Ascending aorta (tissue), 2 donors: ENCODE results near the gene CILP2. TPM values are rescaled to one million over a fixed set of nuclear protein-coding genes. Genes with fewer than 3 reads are reported as not detected.

Experiments used
- DNase-seq, 2 donors: peaks; one replicate each; pipeline ENCODE4 v3.0.0-alpha.2; 2019; ENCODE audit warnings: low spot score in 2 of 2
- H3K27ac ChIP-seq, 2 donors: fragments of 200-600 bp; sonication (generic); one replicate each; pipeline ENCODE4 v1.5.1; 2016 to 2017; ENCODE audit warnings: mild to moderate bottlenecking in 1 of 2
- H3K27me3 ChIP-seq: fragments of 200-600 bp; sonication (generic); one replicate; pipeline ENCODE4 v1.5.1; 2017
- H3K36me3 ChIP-seq, 2 donors: fragments of 200-600 bp; sonication (generic); one replicate each; pipeline ENCODE4 v1.5.1; 2016
- H3K4me1 ChIP-seq, 2 donors: fragments of 200-600 bp; sonication (generic); one replicate each; pipeline ENCODE4 v1.5.1; 2016 to 2017; ENCODE audit warnings: mild to moderate bottlenecking in 1 of 2
- H3K4me3 ChIP-seq, 2 donors: fragments of 200-600 bp; sonication (generic); one replicate each; pipeline ENCODE4 v1.5.1; 2016 to 2017; ENCODE audit warnings: mild to moderate bottlenecking in 1 of 2
- H3K9me3 ChIP-seq, 2 donors: fragments of 200-600 bp; sonication (generic); one replicate each; pipeline ENCODE4 v1.5.1; 2016
- intact Hi-C: fragments of 100-400 bp; cut with DNase I; formaldehyde crosslinking; loops from one replicate; pipeline ENCODE4 v1.15.1; 2023
- total RNA-seq: library from RNA; depleted of rRNA; stranded (reverse); fragments of >200 nt; gene quantifications from one replicate; pipeline ENCODE4 v1.1.0, GENCODE V29; 2016
- TF ChIP-seq, protein P1 (sequence below), 3 experiments: fragments of 200-600 bp in 2 of 3; fragments of 450-650 bp in 1 of 3; sonication (generic) in 2 of 3; IDR thresholded peaks; one replicate each; pipeline ENCODE4 v1.5.1; 2016 to 2019; ENCODE audit warnings: antibody characterized with exemption in 3 of 3, mild to moderate bottlenecking in 1 of 3, moderate library complexity in 1 of 3

CILP2 gene
- total RNA-seq, 1 donor from 2014 or later = not detected

DNA sequence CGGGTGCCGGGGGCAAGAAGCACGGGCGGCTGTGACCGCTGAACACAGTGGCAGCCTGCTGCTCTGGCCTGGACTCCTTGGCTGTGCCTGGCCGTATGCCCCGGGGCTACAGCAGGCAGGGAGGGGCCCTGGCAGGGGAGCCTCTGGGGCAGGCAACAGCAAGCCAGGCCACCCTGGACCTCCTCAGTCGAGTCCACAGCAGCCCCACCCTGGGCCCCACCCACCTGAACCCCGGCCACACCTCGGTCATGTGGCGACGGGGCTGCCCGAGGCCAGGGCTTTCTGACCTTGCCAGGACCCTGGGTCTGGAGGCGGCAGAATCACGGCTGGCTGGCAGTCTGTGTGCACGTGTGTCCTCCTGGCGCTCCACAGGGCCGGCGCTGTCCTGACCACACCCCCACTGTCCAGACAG lies 8.7 kb downstream of the CILP2 start:
- DNase-seq = no peak
- no peaks in the 10 kb centered on the region for H3K9me3 ChIP-seq
- no peak overlapping the region for H3K4me3 ChIP-seq
- H3K36me3 ChIP-seq = no peaks in the 10 kb centered on the region
- H3K4me1 ChIP-seq = no peaks in the 10 kb centered on the region
- intact Hi-C loops = no loop called here
- TF ChIP-seq, protein P1, sequence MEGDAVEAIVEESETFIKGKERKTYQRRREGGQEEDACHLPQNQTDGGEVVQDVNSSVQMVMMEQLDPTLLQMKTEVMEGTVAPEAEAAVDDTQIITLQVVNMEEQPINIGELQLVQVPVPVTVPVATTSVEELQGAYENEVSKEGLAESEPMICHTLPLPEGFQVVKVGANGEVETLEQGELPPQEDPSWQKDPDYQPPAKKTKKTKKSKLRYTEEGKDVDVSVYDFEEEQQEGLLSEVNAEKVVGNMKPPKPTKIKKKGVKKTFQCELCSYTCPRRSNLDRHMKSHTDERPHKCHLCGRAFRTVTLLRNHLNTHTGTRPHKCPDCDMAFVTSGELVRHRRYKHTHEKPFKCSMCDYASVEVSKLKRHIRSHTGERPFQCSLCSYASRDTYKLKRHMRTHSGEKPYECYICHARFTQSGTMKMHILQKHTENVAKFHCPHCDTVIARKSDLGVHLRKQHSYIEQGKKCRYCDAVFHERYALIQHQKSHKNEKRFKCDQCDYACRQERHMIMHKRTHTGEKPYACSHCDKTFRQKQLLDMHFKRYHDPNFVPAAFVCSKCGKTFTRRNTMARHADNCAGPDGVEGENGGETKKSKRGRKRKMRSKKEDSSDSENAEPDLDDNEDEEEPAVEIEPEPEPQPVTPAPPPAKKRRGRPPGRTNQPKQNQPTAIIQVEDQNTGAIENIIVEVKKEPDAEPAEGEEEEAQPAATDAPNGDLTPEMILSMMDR (IDR thresholded peaks at IDR 0.05) = no peak
- H3K27ac ChIP-seq = no peak overlapping the region
- no peaks in the 10 kb centered on the region for H3K27me3 ChIP-seq

DNA sequence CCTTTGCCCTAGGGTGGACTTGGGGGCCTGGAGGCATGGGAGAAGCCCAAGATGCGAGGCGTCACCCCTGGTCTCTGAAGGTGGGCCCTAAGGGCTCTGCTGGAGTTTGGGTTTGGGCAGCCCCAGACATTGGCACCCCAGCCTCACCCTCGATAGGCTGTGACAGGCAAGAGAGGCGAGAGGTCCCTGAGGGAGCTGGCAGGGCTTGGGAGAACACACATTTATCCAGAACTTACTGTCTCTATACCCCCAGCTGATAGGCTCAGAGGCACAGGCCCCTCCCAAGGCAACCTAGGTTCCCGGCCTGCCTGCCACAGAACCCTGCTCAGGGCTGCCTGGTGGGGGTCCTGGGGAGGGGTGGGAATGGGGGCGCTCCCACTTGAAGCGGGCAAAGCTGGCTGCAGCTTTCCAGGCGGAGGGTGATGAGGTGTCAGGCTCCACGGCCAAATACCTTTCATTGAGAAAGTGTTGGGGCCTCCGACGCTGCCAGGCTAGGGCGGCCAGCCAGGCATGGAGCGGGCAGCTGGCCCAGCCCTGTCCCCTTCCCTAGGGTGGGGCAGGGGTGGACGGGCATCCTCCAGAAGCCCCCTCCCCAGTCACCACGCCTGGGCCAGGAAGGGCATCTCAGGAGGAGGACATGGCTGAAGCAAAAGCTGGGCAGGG lies 9.7 kb downstream of the CILP2 start:
- Histone ChIP-seq H3K9me3 (no peaks in the 10 kb centered on the region), H3K27me3 (no peaks in the 10 kb centered on the region), H3K4me3 (no peak overlapping the region), H3K27ac (no peak overlapping the region), H3K36me3 (no peaks in the 10 kb centered on the region), H3K4me1 (no peaks in the 10 kb centered on the region)
- no peak for DNase-seq
- intact Hi-C loops = no loop called here
- TF ChIP-seq, protein P1 (IDR thresholded peaks at IDR 0.05) = no peak

GRCh38 chr19:19548915-19549759 lies 11.1 kb downstream of the CILP2 start:
- Histone ChIP-seq H3K9me3 (no peaks in the 10 kb centered on the region), H3K27me3 (no peaks in the 10 kb centered on the region), H3K36me3 (no peaks in the 10 kb centered on the region), H3K4me3 (no peak overlapping the region), H3K4me1 (no peaks in the 10 kb centered on the region), H3K27ac (no peak overlapping the region)
- intact Hi-C loops = no loop called here
- DNase-seq = no peak
- TF ChIP-seq, protein P1 (IDR thresholded peaks at IDR 0.05) = no peak

DNA sequence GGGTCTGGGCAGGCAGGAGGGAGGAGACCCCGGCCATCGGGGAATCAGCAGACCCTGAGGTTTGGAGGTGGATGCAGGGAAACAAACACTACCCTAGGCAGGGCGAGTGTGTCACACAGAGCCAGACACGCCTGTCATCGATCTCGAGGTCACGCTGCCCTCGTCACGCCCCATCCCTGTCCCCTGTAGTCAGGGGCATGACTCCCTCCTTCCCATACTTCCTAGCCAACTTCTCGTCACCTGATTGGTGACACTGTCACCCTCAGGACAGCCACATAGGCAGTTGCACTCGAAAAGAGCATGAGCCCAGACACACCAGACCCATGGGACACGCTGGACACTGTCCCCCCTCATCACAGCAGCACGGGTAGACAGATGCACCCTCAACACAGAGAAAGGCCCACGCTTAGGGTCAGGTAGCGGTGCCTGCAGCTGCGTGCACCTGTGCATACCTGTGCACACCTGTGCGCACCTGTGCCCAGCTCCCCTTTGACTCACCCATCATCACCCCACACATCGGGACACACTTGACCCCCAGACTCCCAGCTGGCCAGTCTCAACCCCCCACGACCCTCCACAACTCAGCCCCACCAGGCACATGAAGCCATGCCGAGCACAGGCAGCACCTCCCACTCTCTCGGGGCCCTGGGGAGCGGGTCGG lies 11.9 kb downstream of the CILP2 start:
- no peak for DNase-seq
- no peak overlapping the region for H3K4me3 ChIP-seq
- TF ChIP-seq, protein P1 (IDR thresholded peaks at IDR 0.05) = no peak
- no peaks in the 10 kb centered on the region for H3K9me3 ChIP-seq
- H3K27me3 ChIP-seq = no peaks in the 10 kb centered on the region
- H3K36me3 ChIP-seq = no peaks in the 10 kb centered on the region
- intact Hi-C loops = no loop called here
- H3K27ac ChIP-seq = no peak overlapping the region
- H3K4me1 ChIP-seq = no peaks in the 10 kb centered on the region

DNA sequence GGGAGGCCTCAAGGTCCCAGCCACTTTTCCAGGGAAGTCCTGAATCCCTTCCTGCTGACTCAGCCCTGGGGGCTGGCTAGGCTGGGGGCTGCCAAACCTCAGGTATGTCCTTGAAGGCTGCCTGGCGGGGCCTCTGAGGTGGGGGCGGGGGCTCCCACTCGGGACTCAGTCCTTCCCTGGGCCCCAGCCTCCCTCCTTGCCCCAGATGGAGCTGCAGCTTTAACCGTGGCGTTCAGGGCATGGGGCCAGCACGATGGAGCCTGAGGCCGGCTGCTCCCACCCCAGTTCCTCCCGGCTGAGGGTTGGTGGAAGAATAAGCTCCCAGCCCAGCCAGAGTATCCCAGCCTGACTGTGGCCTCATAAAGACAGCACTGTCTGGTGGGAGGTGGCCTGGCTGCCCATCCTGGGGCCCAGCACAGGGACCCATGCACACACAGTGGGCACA lies 12.4 kb downstream of the CILP2 start:
- H3K27me3 ChIP-seq = no peaks in the 10 kb centered on the region

More for the DNA sequence above, 12.4 kb downstream of the CILP2 start:
- no peaks in the 10 kb centered on the region for H3K4me1 ChIP-seq
- H3K4me3 ChIP-seq = no peak overlapping the region
- H3K27ac ChIP-seq = no peak overlapping the region
- DNase-seq = no peak
- TF ChIP-seq, protein P1 (IDR thresholded peaks at IDR 0.05) = no peak
- no peaks in the 10 kb centered on the region for H3K9me3 ChIP-seq
- intact Hi-C loops = no loop called here
- no peaks in the 10 kb centered on the region for H3K36me3 ChIP-seq
